CD4-positive, alpha-beta memory T cell (primary cell): Measurements from ENCODE around the gene ECEL1. TPM values are rescaled to one million over a fixed set of nuclear protein-coding genes. Genes with fewer than 3 reads are reported as not detected.

Experiments used
- CTCF ChIA-PET: fragments of 350-600 bp; sonication (Branson Sonifier 250); formaldehyde crosslinking; loops from one replicate; lab custom pipeline; 2021; ENCODE audit warnings: inconsistent platforms; ENCODE audit not compliant: partially characterized antibody; lab: Charles Lee
- POLR2A ChIA-PET: fragments of 350-600 bp; sonication (Branson Sonifier 250); formaldehyde crosslinking; loops from one replicate; lab custom pipeline; 2021; ENCODE audit not compliant: partially characterized antibody; lab: Charles Lee
- DNase-seq, 5 donors: peaks; one replicate each; pipeline versions ENCODE4 v3.0.0 to v3.0.0-alpha.2; 2020 to 2022; ENCODE audit warnings: mixed read lengths in 1 of 5
- H3K27ac ChIP-seq: one replicate; pipeline ENCODE4 v1.7.0; 2013; ENCODE audit warnings: low read depth, low read length
- H3K27me3 ChIP-seq: 2 replicates; pipeline ENCODE4 v1.7.0; 2013; ENCODE audit warnings: mild to moderate bottlenecking, low read length, moderate library complexity; ENCODE audit not compliant: insufficient read depth
- H3K36me3 ChIP-seq: 2 replicates; pipeline ENCODE4 v1.7.0; 2013; ENCODE audit warnings: mild to moderate bottlenecking, low read length, moderate library complexity; ENCODE audit not compliant: insufficient read depth
- H3K4me1 ChIP-seq: 2 replicates; pipeline ENCODE4 v1.7.0; 2013; ENCODE audit warnings: mild to moderate bottlenecking, low read length, moderate library complexity; ENCODE audit not compliant: insufficient read depth
- H3K4me3 ChIP-seq, 2 donors: one replicate each; pipeline ENCODE4 v1.7.0; 2013; ENCODE audit warnings: low read length in 2 of 2, mild to moderate bottlenecking in 1 of 2
- H3K9me3 ChIP-seq, 2 donors: one replicate each; pipeline ENCODE4 v1.7.0; 2013; ENCODE audit warnings: low read length in 2 of 2, control low read depth in 1 of 2; ENCODE audit not compliant: control insufficient read depth in 1 of 2
- H3K27ac Mint-ChIP-seq, 7 donors: one replicate each; pipeline ENCODE4 v1.8.0; 2020 to 2021; ENCODE audit warnings: mixed read lengths in 7 of 7, mild to moderate bottlenecking in 6 of 7, inconsistent platforms in 3 of 7, moderate library complexity in 3 of 7
- H3K27me3 Mint-ChIP-seq, 2 donors: one replicate each; pipeline ENCODE4 v1.8.0; 2020 to 2021; ENCODE audit warnings: mixed read lengths in 2 of 2
- H3K36me3 Mint-ChIP-seq, 2 donors: one replicate each; pipeline ENCODE4 v1.8.0; 2020 to 2021; ENCODE audit warnings: mixed read lengths in 2 of 2, inconsistent platforms in 1 of 2, mild to moderate bottlenecking in 1 of 2
- H3K4me1 Mint-ChIP-seq, 4 donors: one replicate each; pipeline ENCODE4 v1.8.0; 2020 to 2021; ENCODE audit warnings: mixed read lengths in 4 of 4, mild to moderate bottlenecking in 1 of 4
- H3K4me3 Mint-ChIP-seq, 8 donors: one replicate each; pipeline ENCODE4 v1.8.0; 2020 to 2021; ENCODE audit warnings: mixed read lengths in 8 of 8, mild to moderate bottlenecking in 7 of 8, moderate library complexity in 6 of 8, inconsistent platforms in 3 of 8
- H3K9me3 Mint-ChIP-seq, 8 donors: one replicate each; pipeline ENCODE4 v1.8.0; 2020 to 2021; ENCODE audit warnings: mixed read lengths in 8 of 8, mild to moderate bottlenecking in 5 of 8, inconsistent platforms in 3 of 8, moderate library complexity in 1 of 8
- intact Hi-C: fragments of 100-400 bp; cut with micrococcal nuclease; formaldehyde crosslinking; loops from one replicate; pipeline ENCODE4 v1.15.1; 2023
- polyA plus RNA-seq, 2 donors: library from polyadenylated mRNA; unstranded; fragments of 300-500 nt; fragmentation: Illumina TruSeq; gene quantifications; one replicate each; pipeline ENCODE4 v1.2.3, GENCODE V29; 2021
- total RNA-seq, 2 experiments: library from RNA; stranded (reverse); gene quantifications; one replicate each; pipeline ENCODE4 v1.2.3, GENCODE V29; 2021

The ECEL1 gene
- total and polyA plus RNA-seq, 4 experiments from 2014 or later: not detected

DNA sequence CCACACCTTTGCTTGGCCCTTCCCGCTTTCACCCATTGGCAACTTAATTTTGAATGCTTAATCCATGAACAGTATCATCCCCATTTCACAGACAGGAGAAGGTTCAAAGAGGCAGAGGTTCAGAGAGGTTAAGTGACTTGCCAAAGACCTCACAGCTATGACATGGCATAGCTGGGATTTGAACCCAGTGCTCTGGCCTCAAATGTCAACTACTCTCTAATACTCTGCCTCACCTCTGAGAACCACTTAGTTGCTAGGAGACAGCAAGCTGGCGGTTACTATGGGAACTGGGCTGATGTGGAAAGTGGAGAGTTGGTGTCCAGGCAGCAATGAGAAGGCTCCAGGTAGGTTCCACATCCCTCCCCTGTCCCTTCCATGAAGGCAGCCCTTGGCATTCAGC, 16.8 kb upstream of the ECEL1 start:
- Histone ChIP-seq H3K27me3 (peaks cover 10% of the 10 kb centered on the region), H3K4me3 (no peak overlapping the region), H3K36me3 (no peaks in the 10 kb centered on the region), H3K27ac (no peak overlapping the region), H3K9me3 (no peaks in the 10 kb centered on the region), H3K4me1 (peaks cover 7% of the 10 kb centered on the region)
- DNase-seq: no peak
- peak overlapping the region in 2 of 7 donors; percentile 32 to 57 for H3K27ac Mint-ChIP-seq
- intact Hi-C loops: no loop called here
- peaks cover 0 to 1% of the 10 kb centered on the region in 2 donors for H3K36me3 Mint-ChIP-seq
- peaks cover 1 to 17% (median 5%) of the 10 kb centered on the region in 4 donors for H3K4me1 Mint-ChIP-seq
- peaks cover 20 to 46% of the 10 kb centered on the region in 2 donors for H3K27me3 Mint-ChIP-seq
- peaks cover 0 to 2% (median 0%) of the 10 kb centered on the region in 8 donors for H3K9me3 Mint-ChIP-seq
- peak overlapping the region in 3 of 8 donors; percentile 35 to 62 (median 50) for H3K4me3 Mint-ChIP-seq
- CTCF ChIA-PET: no interaction called here
- POLR2A ChIA-PET: no interaction called here

DNA sequence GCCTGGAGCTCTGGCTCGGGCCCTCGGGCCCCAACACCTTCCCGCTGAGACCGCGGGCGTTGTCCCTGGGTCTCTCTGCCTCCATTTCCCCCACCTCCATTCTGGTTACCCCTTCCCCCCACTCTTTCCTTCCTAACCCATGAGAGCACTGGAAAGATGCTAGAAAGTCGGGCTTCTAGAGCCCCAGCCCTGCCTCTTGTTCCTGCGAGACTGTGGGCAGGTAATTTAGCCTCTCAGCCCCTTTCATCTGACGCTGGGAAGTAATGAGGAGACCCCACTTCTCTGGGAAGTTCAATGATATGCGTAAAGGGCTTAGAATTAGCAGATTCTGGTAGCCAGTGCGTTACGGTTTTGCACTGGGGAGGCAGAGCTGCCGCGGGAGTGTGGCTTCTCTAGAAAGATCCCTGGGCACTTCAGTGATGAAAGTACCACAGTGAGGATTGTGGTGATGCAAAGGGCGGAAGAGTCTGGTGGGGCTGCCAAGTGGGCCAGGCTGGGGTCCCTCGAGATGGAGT, 16.2 kb upstream of the ECEL1 start:
- Mint-ChIP-seq H3K36me3 (peaks cover 0 to 1% of the 10 kb centered on the region in 2 donors), H3K9me3 (no peaks in the 10 kb centered on the region), H3K27ac (peak overlapping the region in 3 of 7 donors; percentile 36 to 69 (median 57)), H3K4me1 (peaks cover 1 to 17% (median 5%) of the 10 kb centered on the region in 4 donors), H3K4me3 (peak overlapping the region in 6 of 8 donors; percentile 27 to 70 (median 49)), H3K27me3 (peaks cover 18 to 46% of the 10 kb centered on the region in 2 donors)
- Histone ChIP-seq H3K4me3 (no peak overlapping the region), H3K36me3 (no peaks in the 10 kb centered on the region), H3K4me1 (peaks cover 7% of the 10 kb centered on the region), H3K27ac (no peak overlapping the region), H3K9me3 (no peaks in the 10 kb centered on the region), H3K27me3 (peaks cover 10% of the 10 kb centered on the region)
- intact Hi-C loops: no loop called here
- ChIA-PET POLR2A (interaction anchor here (0.6 kb wide), 1 partner anchor 1322 kb away, joined by 3 read pairs; no protein-coding TSS in a partner anchor), CTCF (no interaction called here)
- DNase-seq: no peak

DNA sequence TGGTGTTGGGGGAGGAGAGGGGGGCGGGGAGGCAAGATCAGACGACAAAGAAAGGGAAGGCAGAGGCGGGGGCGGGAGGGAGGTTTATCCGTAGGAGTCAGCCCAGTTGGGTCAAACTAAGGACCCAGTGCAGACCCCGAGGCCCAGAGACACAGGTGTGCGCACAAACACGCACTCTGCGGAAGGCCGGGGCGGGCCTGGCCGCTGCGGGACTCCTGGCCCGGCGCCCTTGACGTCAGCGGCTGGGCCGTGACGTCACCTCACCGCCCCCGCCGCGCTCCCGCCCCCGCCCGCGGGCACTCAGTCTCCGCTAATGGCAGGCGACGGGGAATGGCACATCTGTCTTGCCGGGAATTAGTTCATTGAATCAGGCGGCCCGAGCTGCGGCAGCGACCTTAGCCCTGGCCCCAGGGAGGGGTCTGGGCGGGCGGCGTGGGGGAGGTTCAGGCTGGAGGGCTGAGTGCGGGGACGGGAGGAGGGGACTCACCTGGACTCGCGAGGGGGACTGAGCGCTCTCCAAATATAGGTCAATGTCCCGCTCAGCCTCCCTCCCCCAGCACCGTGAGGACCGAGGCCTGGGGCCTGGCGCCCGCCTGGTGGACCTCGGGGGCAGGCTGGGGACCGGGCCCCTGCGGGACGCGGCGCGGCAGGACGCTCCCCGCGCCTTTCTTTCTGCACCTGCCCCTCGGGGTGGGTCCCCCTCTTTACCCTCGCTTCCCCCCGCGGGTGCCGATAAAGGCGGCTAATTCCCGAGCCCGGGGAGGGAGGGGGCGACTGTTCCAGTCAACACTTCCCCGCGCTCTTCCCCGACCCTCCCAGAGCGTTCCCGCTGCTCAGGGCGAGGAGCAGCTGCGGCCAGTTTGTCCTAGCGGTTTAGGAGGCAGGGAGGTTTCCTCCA, 15.5 kb upstream of the ECEL1 start:
- H3K27me3 ChIP-seq: peaks cover 10% of the 10 kb centered on the region
- peaks cover 0 to 1% of the 10 kb centered on the region in 2 donors for H3K36me3 Mint-ChIP-seq
- H3K4me3 ChIP-seq: peak overlapping the region in 1 of 2 donors; percentile 9
- H3K4me1 Mint-ChIP-seq: peaks cover 1 to 17% (median 5%) of the 10 kb centered on the region in 4 donors
- ChIA-PET POLR2A (interaction anchor here (0.6 kb wide), 1 partner anchor 1323 kb away, joined by 3 read pairs; no protein-coding TSS in a partner anchor), CTCF (no interaction called here)
- peaks cover 7% of the 10 kb centered on the region for H3K4me1 ChIP-seq
- intact Hi-C loops: no loop called here
- DNase-seq: peak; percentile 35 to 70 (median 55)
- H3K27me3 Mint-ChIP-seq: peaks cover 20 to 46% of the 10 kb centered on the region in 2 donors
- no peaks in the 10 kb centered on the region for H3K9me3 ChIP-seq
- H3K27ac ChIP-seq: no peak overlapping the region
- H3K36me3 ChIP-seq: no peaks in the 10 kb centered on the region
- H3K4me3 Mint-ChIP-seq: peak overlapping the region in 6 of 8 donors; percentile 27 to 70 (median 49)
- H3K9me3 Mint-ChIP-seq: no peaks in the 10 kb centered on the region
- H3K27ac Mint-ChIP-seq: peak overlapping the region in 2 of 7 donors; percentile 69 to 91

DNA sequence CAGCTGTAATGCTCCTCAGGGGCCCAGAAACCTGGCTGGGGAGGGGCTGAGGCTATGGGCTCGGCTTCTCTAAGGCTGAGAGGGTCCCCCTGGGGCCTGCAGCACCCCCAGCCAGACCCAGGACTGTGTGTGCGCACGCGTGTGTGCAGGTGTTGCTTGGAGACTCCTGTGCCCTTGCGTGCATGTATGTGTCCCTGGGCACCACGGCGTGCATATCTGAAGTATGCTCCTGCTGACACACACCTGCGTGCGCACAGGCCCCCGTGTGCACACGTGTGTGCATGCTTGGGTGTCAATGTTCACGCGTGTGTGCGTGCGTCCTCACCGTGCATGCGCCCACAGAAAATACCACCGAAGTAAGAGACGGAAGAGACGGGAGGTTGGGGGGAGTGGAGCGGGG, 14.9 kb upstream of the ECEL1 start:
- Mint-ChIP-seq H3K9me3 (no peaks in the 10 kb centered on the region), H3K36me3 (peaks cover 0 to 1% of the 10 kb centered on the region in 2 donors), H3K27me3 (peaks cover 20 to 46% of the 10 kb centered on the region in 2 donors), H3K4me1 (peaks cover 1 to 17% (median 5%) of the 10 kb centered on the region in 4 donors), H3K27ac (peak overlapping the region in 4 of 7 donors; percentile 19 to 91 (median 64)), H3K4me3 (peak overlapping the region in 6 of 8 donors; percentile 10 to 96 (median 66))
- H3K4me3 ChIP-seq: no peak overlapping the region
- H3K4me1 ChIP-seq: peaks cover 7% of the 10 kb centered on the region
- peaks cover 10% of the 10 kb centered on the region for H3K27me3 ChIP-seq
- no peaks in the 10 kb centered on the region for H3K9me3 ChIP-seq
- ChIA-PET POLR2A (no interaction called here), CTCF (no interaction called here)
- no peaks in the 10 kb centered on the region for H3K36me3 ChIP-seq
- intact Hi-C loops: no loop called here
- peak in 2 of 5 donors; percentile 28 to 39 for DNase-seq
- H3K27ac ChIP-seq: no peak overlapping the region

DNA sequence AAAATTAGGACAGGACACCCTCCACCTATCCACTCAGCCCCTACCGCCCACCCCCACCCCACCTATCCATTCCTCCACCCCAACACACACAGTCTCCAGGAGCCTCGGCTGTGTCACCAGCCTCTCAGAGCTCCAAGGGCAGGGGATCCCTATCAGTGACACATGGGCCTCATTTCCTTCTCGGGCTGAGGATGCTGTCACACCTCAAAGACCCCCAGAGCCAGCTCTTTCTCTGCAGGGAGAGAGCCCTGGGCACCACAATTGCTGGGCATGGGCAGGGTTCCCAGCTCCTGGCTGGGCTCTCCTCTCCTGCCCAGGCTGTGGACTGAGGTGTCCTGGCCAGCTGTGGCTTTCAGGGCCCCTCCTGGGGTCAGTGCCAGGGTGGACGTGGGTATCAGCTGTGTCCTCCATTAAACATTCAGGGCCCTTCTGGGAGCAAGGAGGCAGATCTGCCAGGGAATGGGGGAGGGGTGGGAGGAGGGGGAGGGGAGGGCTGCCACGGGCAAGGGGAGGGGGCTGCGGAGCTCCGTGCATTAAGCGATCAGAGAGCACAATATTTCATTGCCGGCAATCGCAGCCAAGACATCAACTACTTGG, 14.3 kb upstream of the ECEL1 start:
- DNase-seq: peak in 1 of 5 donors; percentile 3
- H3K36me3 ChIP-seq: no peaks in the 10 kb centered on the region
- H3K27ac Mint-ChIP-seq: peak overlapping the region in 1 of 7 donors; percentile 91
- ChIA-PET POLR2A (no interaction called here), CTCF (interaction anchor here (0.9 kb wide), 1 partner anchor 20 kb away, joined by 3 read pairs; no protein-coding TSS in a partner anchor)
- no peak overlapping the region for H3K27ac ChIP-seq
- peaks cover 10% of the 10 kb centered on the region for H3K27me3 ChIP-seq
- no peaks in the 10 kb centered on the region for H3K9me3 ChIP-seq
- H3K9me3 Mint-ChIP-seq: no peaks in the 10 kb centered on the region
- peaks cover 1 to 17% (median 5%) of the 10 kb centered on the region in 4 donors for H3K4me1 Mint-ChIP-seq
- peaks cover 0 to 1% of the 10 kb centered on the region in 2 donors for H3K36me3 Mint-ChIP-seq
- H3K4me3 Mint-ChIP-seq: peak overlapping the region in 1 of 8 donors; percentile 47
- peaks cover 20 to 42% of the 10 kb centered on the region in 2 donors for H3K27me3 Mint-ChIP-seq
- H3K4me3 ChIP-seq: no peak overlapping the region
- peaks cover 7% of the 10 kb centered on the region for H3K4me1 ChIP-seq
- intact Hi-C loops: no loop called here

DNA sequence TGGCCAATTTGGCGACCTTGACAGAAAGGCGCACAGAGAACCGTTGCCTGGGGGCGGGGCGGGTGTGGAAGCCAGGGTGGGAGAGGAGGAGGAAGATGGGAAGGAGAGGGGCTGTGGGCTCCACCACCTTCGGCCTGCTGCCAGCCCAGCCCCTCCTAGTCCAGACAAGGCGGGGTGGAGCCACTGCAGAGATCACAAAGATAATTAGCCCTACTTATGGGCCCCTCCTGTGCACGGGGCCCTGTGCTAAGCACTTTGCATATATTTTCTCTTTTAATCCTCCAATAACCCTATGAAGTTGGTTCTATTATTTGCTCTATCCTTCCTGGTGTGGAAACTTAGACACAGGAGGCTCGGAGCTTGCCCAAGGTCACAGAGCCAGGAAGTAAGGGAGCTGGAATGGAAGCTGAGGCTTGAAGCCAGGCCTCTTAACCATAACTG, 13.7 kb upstream of the ECEL1 start:
- peaks cover 20 to 42% of the 10 kb centered on the region in 2 donors for H3K27me3 Mint-ChIP-seq
- no peak overlapping the region for H3K4me3 ChIP-seq
- H3K4me1 Mint-ChIP-seq: peaks cover 1 to 17% (median 5%) of the 10 kb centered on the region in 4 donors
- no peak for DNase-seq
- H3K4me3 Mint-ChIP-seq: peak overlapping the region in 1 of 8 donors; percentile 47
- peaks cover 10% of the 10 kb centered on the region for H3K27me3 ChIP-seq
- intact Hi-C loops: no loop called here
- no peaks in the 10 kb centered on the region for H3K9me3 ChIP-seq
- H3K4me1 ChIP-seq: peaks cover 7% of the 10 kb centered on the region
- no peak overlapping the region for H3K27ac ChIP-seq
- H3K36me3 Mint-ChIP-seq: peaks cover 0 to 1% of the 10 kb centered on the region in 2 donors
- no peak overlapping the region for H3K27ac Mint-ChIP-seq
- H3K36me3 ChIP-seq: no peaks in the 10 kb centered on the region
- POLR2A ChIA-PET: no interaction called here
- CTCF ChIA-PET: interaction anchor here (0.9 kb wide), 1 partner anchor 21 kb away, joined by 3 read pairs; no protein-coding TSS in a partner anchor
- H3K9me3 Mint-ChIP-seq: no peaks in the 10 kb centered on the region
